Ovary (tissue), 9 donors: Measurements from ENCODE around the gene EWSR1. TPM values are rescaled to one million over a fixed set of nuclear protein-coding genes. Genes with fewer than 3 reads are reported as not detected.

ENCODE experiments used
- DNase-seq, 5 donors: peaks; one replicate each; pipeline ENCODE4 v3.0.0-alpha.2; 2019 to 2020
- H3K27ac ChIP-seq, 2 donors: fragments of 200-600 bp; one replicate each; pipeline versions ENCODE4 v1.5.1 to v1.8.0; 2019 to 2022
- H3K27me3 ChIP-seq: fragments of 200-600 bp; one replicate; pipeline ENCODE4 v1.8.0; 2022
- H3K36me3 ChIP-seq: fragments of 200-600 bp; sonication (generic); one replicate; pipeline ENCODE4 v1.5.1; 2019
- H3K4me1 ChIP-seq: one replicate; pipeline ENCODE4 v1.8.1; 2013; ENCODE audit warnings: mild to moderate bottlenecking, moderate library complexity; ENCODE audit not compliant: insufficient read depth
- H3K4me3 ChIP-seq: fragments of 200-600 bp; sonication (generic); one replicate; pipeline ENCODE4 v1.5.1; 2017
- H3K9me3 ChIP-seq, 2 donors: fragments of 200-600 bp in 1 of 2; sonication (generic) in 1 of 2; one replicate each; pipeline versions ENCODE4 v1.5.1 to v1.8.1; 2013 to 2019; ENCODE audit warnings: mild to moderate bottlenecking in 1 of 2, moderate library complexity in 1 of 2
- CTCF ChIP-seq, 3 donors: fragments of 450-650 bp in 2 of 3; fragments of 200-600 bp in 1 of 3; IDR thresholded peaks; one replicate each; pipeline versions ENCODE4 v1.5.1 to v1.8.0; 2016 to 2022; ENCODE audit warnings: antibody characterized with exemption in 3 of 3, mild to moderate bottlenecking in 1 of 3
- EP300 ChIP-seq: sonication (generic); formaldehyde crosslinking; IDR thresholded peaks from one replicate; pipeline ENCODE4 v1.6.1; 2017; ENCODE audit warnings: antibody characterized with exemption
- POLR2A ChIP-seq: fragments of 450-650 bp; IDR thresholded peaks from one replicate; pipeline ENCODE4 v1.6.1; 2017; ENCODE audit warnings: antibody characterized with exemption, mild to moderate bottlenecking, moderate library complexity
- WGBS, 3 donors: extraction: QIAGEN DNeasy Blood & Tissue Kit in 1 of 3; methylation state at CpG; one replicate each; pipeline versions ENCODE4 v1.1.5 to v1.1.7; 2013 to 2017; 5-methylcytosine and 5-hydroxymethylcytosine counted together
- intact Hi-C, 4 donors: fragments of 100-400 bp; cut with DNase I; formaldehyde crosslinking; loops; one replicate each; pipeline versions ENCODE4 v1.11.0 to v1.15.1; 2022 to 2023
- polyA plus RNA-seq, 2 donors: library from polyadenylated mRNA; stranded (reverse); fragments of 200-250 nt in 1 of 2; fragments of 350-450 nt in 1 of 2; fragmentation: Illumina TruSeq in 1 of 2; extraction: RNeasy Lipid Tissue Mini Kit (QIAGEN cat#74804) in 1 of 2; gene quantifications; one replicate each; pipeline ENCODE4 v1.2.3, GENCODE V29; 2013 to 2014
- total RNA-seq, 7 donors: library from RNA; depleted of rRNA in 2 of 7; stranded (reverse); fragments of >200 nt in 2 of 7; fragmentation: NEBNext Ultra II Directional in 3 of 7; extraction: Animal tissue kit (Norgen Biotek cat#: 25700) in 3 of 7; gene quantifications; one replicate each; pipeline versions ENCODE4 v1.1.0 to v1.2.4, GENCODE V29; 2016 to 2023
- donor health status: DM: no; HTN: no; CAD: no; lungs with moderate emphysema.
- donor health status: DM: no; HTN: no; CAD: no.
- donor health status: Bipolar disorder and iron deficiency.
- donor health status: DM: yes; HTN: yes; CAD: no.
- donor health status: DM: no; HTN: no; CAD: no.
- donor health status: DM: yes; HTN: yes; CAD: no.

Gene EWSR1
- total and polyA plus RNA-seq, 9 donors, result 127 to 191 (median 170) TPM

- WGBS, 3 donors, result 0 to 1% (median 1%) methylated on average over 33 to 51 of the region's 51 CpGs
- intact Hi-C loops, result no loop called here
- TF ChIP-seq POLR2A (no peak), EP300 (no peak), CTCF (IDR thresholded peaks at IDR 0.05) (peak in 2 of 3 donors; percentile 2 to 4)
- peak; percentile 73 to 86 (median 81) for DNase-seq
- H3K4me3 ChIP-seq, result peak overlapping the region; percentile 98
- peaks cover 11% of the 10 kb centered on the region for H3K4me1 ChIP-seq
- H3K27ac ChIP-seq, result peak overlapping the region; percentile 84 to 99
- no peaks in the 10 kb centered on the region for H3K9me3 ChIP-seq
- no peaks in the 10 kb centered on the region for H3K36me3 ChIP-seq
- H3K27me3 ChIP-seq, result no peaks in the 10 kb centered on the region
These were observed 602 bp downstream of the EWSR1 start for GRCh38 chr22:29268511-29269229.

- peak overlapping the region; percentile 84 to 99 for H3K27ac ChIP-seq
- H3K36me3 ChIP-seq, result no peaks in the 10 kb centered on the region
- DNase-seq, result peak in 1 of 5 donors; percentile 12
- intact Hi-C loops, result no loop called here
- no peaks in the 10 kb centered on the region for H3K27me3 ChIP-seq
- TF ChIP-seq CTCF (IDR thresholded peaks at IDR 0.05) (no peak), POLR2A (no peak), EP300 (no peak)
- H3K9me3 ChIP-seq, result no peaks in the 10 kb centered on the region
- 1 to 2% (median 1%) methylated on average over 14 of the region's 14 CpGs for WGBS, 3 donors
- H3K4me1 ChIP-seq, result peaks cover 11% of the 10 kb centered on the region
- H3K4me3 ChIP-seq, result peak overlapping the region; percentile 98
These were observed 1.1 kb downstream of the EWSR1 start for GRCh38 chr22:29269230-29269604.

GRCh38 chr22:29269731-29270474 lies 1.8 kb downstream of the EWSR1 start:
- DNase-seq, result peak in 1 of 5 donors; percentile 13
- TF ChIP-seq EP300 (no peak), CTCF (IDR thresholded peaks at IDR 0.05) (no peak), POLR2A (no peak)
- Histone ChIP-seq H3K36me3 (no peaks in the 10 kb centered on the region), H3K27ac (no peak overlapping the region), H3K4me3 (peak overlapping the region; percentile 98), H3K9me3 (no peaks in the 10 kb centered on the region), H3K27me3 (no peaks in the 10 kb centered on the region), H3K4me1 (peaks cover 11% of the 10 kb centered on the region)
- 9 to 10% (median 9%) methylated on average over 13 of the region's 13 CpGs for WGBS, 3 donors
- intact Hi-C loops, result no loop called here

GRCh38 chr22:29270475-29271271 lies 2.6 kb downstream of the EWSR1 start:
- Histone ChIP-seq H3K4me3 (peak overlapping the region; percentile 98), H3K36me3 (no peaks in the 10 kb centered on the region), H3K27me3 (no peaks in the 10 kb centered on the region), H3K27ac (no peak overlapping the region), H3K9me3 (no peaks in the 10 kb centered on the region), H3K4me1 (peaks cover 11% of the 10 kb centered on the region)
- intact Hi-C loops, result no loop called here
- DNase-seq, result no peak
- 12 to 17% (median 17%) methylated on average over 9 of the region's 9 CpGs for WGBS, 3 donors
- no peak for TF ChIP-seq EP300
- TF ChIP-seq CTCF (IDR thresholded peaks at IDR 0.05), result no peak
- TF ChIP-seq POLR2A, result no peak
